PFSK-1 (cell line): Measurements from ENCODE around the gene FMN1.

Experiments
- POLR2AphosphoS5 ChIP-seq: IDR thresholded peaks from 2 replicates; pipeline ENCODE4 v1.6.1; 2012; ENCODE audit warnings: low read depth, mild to moderate bottlenecking, control low read depth, low read length, moderate library complexity
- REST ChIP-seq, 2 experiments: IDR thresholded peaks; 2 replicates each; pipeline versions ENCODE4 v1.6.1 to v1.8.0; 2011 to 2012; ENCODE audit warnings: low read depth in 2 of 2, low read length in 2 of 2, control low read depth in 1 of 2, inconsistent platforms in 1 of 2, mild to moderate bottlenecking in 1 of 2, moderate library complexity in 1 of 2; ENCODE audit not compliant: insufficient read depth in 1 of 2

GRCh38 chr15:32994810-32995424 lies 199.6 kb downstream of the FMN1 start:
- TF ChIP-seq REST (IDR thresholded peaks at IDR 0.05; ENCODE audit: insufficient read depth in 1 of 2, low read depth in 2 of 2, low read length in 2 of 2) (no peak), POLR2AphosphoS5 (no peak)
